ENCODE data around the gene RBM20.

RBM20 gene

GRCh38 chr10:110671788-110672579 is 27.8 kb downstream of the RBM20 start:
- peak; percentile 27 to 57 for DNase-seq (ENCODE audit: extremely low read depth in 1 of 2, low read depth in 1 of 2)

- no peak for DNase-seq (ENCODE audit: extremely low read depth in 1 of 2, low read depth in 1 of 2)
Observed at GRCh38 chr10:110672580-110672919, 28.4 kb downstream of the RBM20 start.

GRCh38 chr10:110676016-110676415 is 31.9 kb downstream of the RBM20 start:
- DNase-seq (ENCODE audit: extremely low read depth in 1 of 2, low read depth in 1 of 2) = no peak

- DNase-seq (ENCODE audit: extremely low read depth in 1 of 2, low read depth in 1 of 2) = no peak
Observed at GRCh38 chr10:110679486-110680272, 35.5 kb downstream of the RBM20 start.

GRCh38 chr10:110680273-110681020 is 36.3 kb downstream of the RBM20 start:
- no peak for DNase-seq (ENCODE audit: extremely low read depth in 1 of 2, low read depth in 1 of 2)

GRCh38 chr10:110681023-110681681 is 37.0 kb downstream of the RBM20 start:
- no peak for DNase-seq (ENCODE audit: extremely low read depth in 1 of 2, low read depth in 1 of 2)

- no peak for DNase-seq (ENCODE audit: extremely low read depth in 1 of 2, low read depth in 1 of 2)
Observed at GRCh38 chr10:110682348-110682747, 38.2 kb downstream of the RBM20 start.

- DNase-seq (ENCODE audit: extremely low read depth in 1 of 2, low read depth in 1 of 2) = no peak
Observed at GRCh38 chr10:110684800-110685446, 40.8 kb downstream of the RBM20 start.

- no peak for DNase-seq (ENCODE audit: extremely low read depth in 1 of 2, low read depth in 1 of 2)
Observed at GRCh38 chr10:110686047-110686446, 41.9 kb downstream of the RBM20 start.

- DNase-seq (ENCODE audit: extremely low read depth in 1 of 2, low read depth in 1 of 2) = no peak
Observed at GRCh38 chr10:110686949-110687348, 42.8 kb downstream of the RBM20 start.

- DNase-seq (ENCODE audit: extremely low read depth in 1 of 2, low read depth in 1 of 2) = no peak
Observed at GRCh38 chr10:110687400-110687799, 43.3 kb downstream of the RBM20 start.

GRCh38 chr10:110691139-110691538 is 47.0 kb downstream of the RBM20 start:
- DNase-seq (ENCODE audit: extremely low read depth in 1 of 2, low read depth in 1 of 2) = no peak

GRCh38 chr10:110694263-110694662 is 50.1 kb downstream of the RBM20 start:
- DNase-seq (ENCODE audit: extremely low read depth in 1 of 2, low read depth in 1 of 2) = no peak

GRCh38 chr10:110694820-110695538 is 50.8 kb downstream of the RBM20 start:
- no peak for DNase-seq (ENCODE audit: extremely low read depth in 1 of 2, low read depth in 1 of 2)

GRCh38 chr10:110695539-110695886 is 51.4 kb downstream of the RBM20 start:
- DNase-seq (ENCODE audit: extremely low read depth in 1 of 2, low read depth in 1 of 2) = no peak

- no peak for DNase-seq (ENCODE audit: extremely low read depth in 1 of 2, low read depth in 1 of 2)
Observed at GRCh38 chr10:110696436-110696835, 52.3 kb downstream of the RBM20 start.

- DNase-seq (ENCODE audit: extremely low read depth in 1 of 2, low read depth in 1 of 2) = no peak
Observed at GRCh38 chr10:110698340-110698739, 54.2 kb downstream of the RBM20 start.

- DNase-seq (ENCODE audit: extremely low read depth in 1 of 2, low read depth in 1 of 2) = no peak
Observed at GRCh38 chr10:110698782-110699201, 54.7 kb downstream of the RBM20 start.

GRCh38 chr10:110699859-110700468 is 55.8 kb downstream of the RBM20 start:
- no peak for DNase-seq (ENCODE audit: extremely low read depth in 1 of 2, low read depth in 1 of 2)
